Heart left ventricle (tissue), 13 donors: Measurements from ENCODE around the gene PTPRC.

Experiments
- CTCF ChIP-seq, 12 donors: fragments of 200-600 bp; sonication (generic) in 4 of 12; IDR thresholded peaks; one replicate each; pipeline versions ENCODE4 v1.5.0 to v1.8.0; 2018 to 2022; ENCODE audit warnings: antibody characterized with exemption in 12 of 12, mild to moderate bottlenecking in 5 of 12
- POLR2A ChIP-seq, 2 donors: fragments of 450-650 bp; IDR thresholded peaks; one replicate each; pipeline ENCODE4 v1.6.1; 2017; ENCODE audit warnings: antibody characterized with exemption in 2 of 2, mild to moderate bottlenecking in 2 of 2, moderate library complexity in 2 of 2
- donor health status: ischemic (EF 13 %, LVEDD 7.1; RV severe dilation, severe dysfunction).
- donor health status: DM: no; HTN: yes; CAD: no.
- donor health status: DM: no; HTN: no; CAD: no.
- donor health status: ischemic (EF 25% LVEDD 6.9; RV normal size, moderate dysfunction).
- donor health status: ischemic (EF 25% LVEDD 5.7; RV mildly dilated, moderate dysfunction).
- donor health status: ischemic (EF 35%, LVEDD 5.7; RV mildly dilated, moderate dysfunction).
- donor health status: nonischemic (EF 11% LVEDD 7.7; RV severe dilation, severe dysfunction).
- donor health status: DM: yes; HTN: yes; CAD: no.
- donor health status: PGD.
- donor health status: ischemic (EF 29% LVEDD 5.4; RV normal size, mild dysfunction).
- donor health status: nonischemic (EF 23%, LVEDD 6.1; RV moderate dilation, normal function).

GRCh38 chr1:198671136-198671535 lies 32.3 kb downstream of the PTPRC start:
- TF ChIP-seq CTCF (IDR thresholded peaks at IDR 0.05) (no peak), POLR2A (IDR thresholded peaks at IDR 0.05) (no peak)
